Endothelial cell (in vitro differentiated cells): ENCODE data around the gene SLC4A8. TPM values are rescaled to one million over a fixed set of nuclear protein-coding genes. Genes with fewer than 3 reads are reported as not detected.

Experiments
- DNase-seq: peaks from one replicate; pipeline ENCODE4 v3.0.0; 2021; ENCODE audit warnings: low spot score
- H3K27ac Mint-ChIP-seq: one replicate; pipeline ENCODE4 v1.8.0; 2021; ENCODE audit warnings: mixed read lengths, inconsistent platforms; ENCODE audit not compliant: unreplicated experiment
- H3K27me3 Mint-ChIP-seq: one replicate; pipeline ENCODE4 v1.8.0; 2021; ENCODE audit warnings: mild to moderate bottlenecking, moderate library complexity, mixed read lengths, inconsistent platforms; ENCODE audit not compliant: unreplicated experiment
- H3K36me3 Mint-ChIP-seq: one replicate; pipeline ENCODE4 v1.8.0; 2021; ENCODE audit warnings: mild to moderate bottlenecking, low read depth, mixed read lengths, inconsistent platforms; ENCODE audit not compliant: unreplicated experiment
- H3K4me1 Mint-ChIP-seq: one replicate; pipeline ENCODE4 v1.8.0; 2021; ENCODE audit warnings: mild to moderate bottlenecking, mixed read lengths, inconsistent platforms; ENCODE audit not compliant: unreplicated experiment
- H3K4me3 Mint-ChIP-seq: one replicate; pipeline ENCODE4 v1.8.0; 2021; ENCODE audit warnings: mild to moderate bottlenecking, mixed read lengths, inconsistent platforms; ENCODE audit not compliant: unreplicated experiment
- H3K9me3 Mint-ChIP-seq: one replicate; pipeline ENCODE4 v1.8.0; 2021; ENCODE audit warnings: mixed read lengths, inconsistent platforms; ENCODE audit not compliant: unreplicated experiment
- total RNA-seq: library from RNA; stranded (reverse); fragmentation: NEBNext Ultra II Directional; extraction: Animal tissue kit (Norgen Biotek cat#: 25700); gene quantifications from one replicate; pipeline ENCODE4 v1.2.1, GENCODE V29; 2021; ENCODE audit not compliant: unreplicated experiment
- TF ChIP-seq, protein P1 (sequence below): fragments of 200-600 bp; sonication (generic); IDR thresholded peaks from one replicate; pipeline ENCODE4 v1.5.0; 2021; ENCODE audit warnings: antibody characterized with exemption; ENCODE audit not compliant: unreplicated experiment

SLC4A8 gene
- total RNA-seq, 1 donor from 2014 or later = 16.7 TPM

DNA sequence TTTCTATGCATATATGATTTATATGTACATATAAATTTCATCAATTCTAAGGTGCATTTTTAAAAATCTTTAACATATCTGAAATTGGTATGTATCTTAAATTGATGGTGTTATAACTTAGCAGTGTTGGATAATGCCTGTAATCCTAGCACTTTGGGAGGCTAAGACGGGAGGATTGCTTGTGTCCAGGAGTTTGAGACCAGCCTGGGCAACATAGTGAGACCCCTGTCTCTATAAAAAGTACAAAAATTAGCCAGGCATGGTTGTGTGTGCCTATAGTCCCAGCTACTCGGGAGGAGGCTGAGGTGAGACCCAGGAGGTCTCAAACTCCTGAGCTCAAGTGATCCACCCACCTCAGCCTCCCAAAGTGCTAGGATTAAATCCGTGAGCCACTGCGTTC is 27.0 kb upstream of the SLC4A8 start:
- Mint-ChIP-seq H3K36me3 (no peaks in the 10 kb centered on the region), H3K27me3 (peaks cover 6% of the 10 kb centered on the region), H3K4me3 (no peak overlapping the region), H3K27ac (no peak overlapping the region), H3K9me3 (no peaks in the 10 kb centered on the region), H3K4me1 (peaks cover 38% of the 10 kb centered on the region)
- TF ChIP-seq, protein P1, sequence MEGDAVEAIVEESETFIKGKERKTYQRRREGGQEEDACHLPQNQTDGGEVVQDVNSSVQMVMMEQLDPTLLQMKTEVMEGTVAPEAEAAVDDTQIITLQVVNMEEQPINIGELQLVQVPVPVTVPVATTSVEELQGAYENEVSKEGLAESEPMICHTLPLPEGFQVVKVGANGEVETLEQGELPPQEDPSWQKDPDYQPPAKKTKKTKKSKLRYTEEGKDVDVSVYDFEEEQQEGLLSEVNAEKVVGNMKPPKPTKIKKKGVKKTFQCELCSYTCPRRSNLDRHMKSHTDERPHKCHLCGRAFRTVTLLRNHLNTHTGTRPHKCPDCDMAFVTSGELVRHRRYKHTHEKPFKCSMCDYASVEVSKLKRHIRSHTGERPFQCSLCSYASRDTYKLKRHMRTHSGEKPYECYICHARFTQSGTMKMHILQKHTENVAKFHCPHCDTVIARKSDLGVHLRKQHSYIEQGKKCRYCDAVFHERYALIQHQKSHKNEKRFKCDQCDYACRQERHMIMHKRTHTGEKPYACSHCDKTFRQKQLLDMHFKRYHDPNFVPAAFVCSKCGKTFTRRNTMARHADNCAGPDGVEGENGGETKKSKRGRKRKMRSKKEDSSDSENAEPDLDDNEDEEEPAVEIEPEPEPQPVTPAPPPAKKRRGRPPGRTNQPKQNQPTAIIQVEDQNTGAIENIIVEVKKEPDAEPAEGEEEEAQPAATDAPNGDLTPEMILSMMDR = no peak
- DNase-seq = no peak

DNA sequence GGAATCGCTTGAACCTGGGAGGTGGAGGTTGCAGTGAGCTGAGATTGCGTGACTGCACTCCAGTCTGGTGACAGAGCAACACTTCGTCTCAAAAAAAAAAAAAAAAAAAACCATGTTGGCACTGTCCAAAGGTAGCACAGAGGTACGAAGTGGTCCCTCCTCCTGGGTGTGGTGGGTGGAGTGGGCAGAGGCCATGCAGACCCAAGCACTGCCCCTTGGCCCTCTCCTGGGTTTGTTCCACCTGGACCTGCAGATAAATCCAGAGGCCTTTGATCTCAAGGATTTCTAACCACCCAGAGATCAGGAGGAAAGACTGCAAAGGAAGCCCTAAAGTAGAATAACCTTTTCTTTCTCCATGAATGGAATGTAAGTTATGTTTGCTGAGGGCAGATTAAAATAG is 24.7 kb upstream of the SLC4A8 start:
- no peak overlapping the region for H3K27ac Mint-ChIP-seq
- H3K4me3 Mint-ChIP-seq = no peak overlapping the region
- TF ChIP-seq, protein P1 = no peak
- H3K36me3 Mint-ChIP-seq = no peaks in the 10 kb centered on the region
- peaks cover 17% of the 10 kb centered on the region for H3K4me1 Mint-ChIP-seq
- peaks cover 4% of the 10 kb centered on the region for H3K27me3 Mint-ChIP-seq
- DNase-seq = no peak
- no peaks in the 10 kb centered on the region for H3K9me3 Mint-ChIP-seq

DNA sequence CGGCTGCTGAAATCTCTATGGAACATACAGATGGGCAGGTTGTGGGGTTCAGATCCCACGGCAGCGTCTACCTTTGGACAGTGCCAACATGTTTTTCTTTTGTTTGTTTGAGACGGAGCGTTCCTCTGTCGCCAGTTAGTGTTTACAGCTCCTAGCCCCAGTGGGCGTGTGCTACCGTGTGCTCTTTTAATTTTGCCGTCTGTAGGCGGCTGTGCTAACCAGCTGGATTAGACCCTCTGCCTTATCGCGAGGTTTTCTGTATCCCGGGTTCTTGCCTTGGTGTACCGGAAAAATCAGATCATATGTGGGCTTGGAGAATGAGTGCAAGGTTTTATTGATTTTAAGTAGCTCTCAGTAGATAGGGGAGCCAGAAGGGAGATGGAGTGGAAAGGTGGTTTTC is 23.6 kb upstream of the SLC4A8 start:
- Mint-ChIP-seq H3K4me1 (peaks cover 6% of the 10 kb centered on the region), H3K9me3 (no peaks in the 10 kb centered on the region), H3K4me3 (no peak overlapping the region), H3K27ac (no peak overlapping the region), H3K27me3 (peaks cover 2% of the 10 kb centered on the region), H3K36me3 (no peaks in the 10 kb centered on the region)
- DNase-seq = no peak
- TF ChIP-seq, protein P1 = no peak

DNA sequence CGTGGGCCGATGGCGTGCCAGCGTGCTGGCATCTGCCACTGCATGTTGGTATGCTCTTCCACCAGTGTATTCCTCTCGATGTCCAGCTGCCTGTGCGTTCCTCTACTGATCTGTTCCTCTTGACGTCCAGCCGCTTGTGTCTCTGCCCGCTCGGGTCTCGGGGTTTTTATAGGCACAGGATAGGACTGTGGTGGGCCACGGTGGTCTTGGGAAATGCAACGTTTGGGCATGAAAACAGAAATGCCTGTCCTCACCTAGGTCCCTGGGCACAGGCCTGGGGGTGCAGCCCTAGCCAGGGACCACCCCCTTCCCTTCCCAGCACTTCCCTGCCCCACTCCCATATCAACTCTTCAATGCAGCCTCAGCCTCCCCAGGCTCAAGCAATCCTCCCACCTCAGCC is 23.1 kb upstream of the SLC4A8 start:
- peaks cover 4% of the 10 kb centered on the region for H3K27me3 Mint-ChIP-seq
- TF ChIP-seq, protein P1 = no peak
- no peak for DNase-seq
- H3K36me3 Mint-ChIP-seq = no peaks in the 10 kb centered on the region
- H3K27ac Mint-ChIP-seq = no peak overlapping the region
- H3K4me3 Mint-ChIP-seq = no peak overlapping the region
- H3K9me3 Mint-ChIP-seq = no peaks in the 10 kb centered on the region
- H3K4me1 Mint-ChIP-seq = peaks cover 6% of the 10 kb centered on the region

DNA sequence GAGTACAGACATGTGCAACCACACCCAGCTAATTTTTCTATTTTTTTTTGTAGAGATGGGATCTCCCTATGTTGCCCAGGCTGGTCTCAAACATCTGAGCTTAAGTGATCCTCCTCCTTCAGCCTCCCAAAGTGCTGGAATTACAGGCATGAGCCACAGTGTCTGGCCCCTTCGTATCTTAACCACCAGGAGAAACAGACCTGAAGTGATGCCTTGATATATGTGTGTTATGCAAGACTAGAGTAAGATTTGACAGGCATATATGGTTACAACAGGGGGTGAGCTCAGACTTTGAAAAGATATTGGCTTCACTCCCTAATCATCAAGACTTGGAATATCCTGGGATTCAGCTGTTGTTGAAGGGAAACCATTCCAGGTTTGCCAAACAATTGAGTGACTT is 22.7 kb upstream of the SLC4A8 start:
- Mint-ChIP-seq H3K27ac (no peak overlapping the region), H3K9me3 (no peaks in the 10 kb centered on the region), H3K4me1 (peaks cover 6% of the 10 kb centered on the region), H3K36me3 (no peaks in the 10 kb centered on the region), H3K27me3 (peaks cover 4% of the 10 kb centered on the region), H3K4me3 (no peak overlapping the region)
- TF ChIP-seq, protein P1 = no peak
- no peak for DNase-seq
